ENCODE data around the gene CC2D2B. TPM values are rescaled to one million over a fixed set of nuclear protein-coding genes. Genes with fewer than 3 reads are reported as not detected.

The CC2D2B gene
- total and polyA plus RNA-seq, 3 donors from 2014 or later: 7.7 to 16.5 (median 15.4) TPM

- 55 to 58% methylated on average over 7 of the region's 7 CpGs for WGBS, 2 donors
- DNase-seq: no peak
- Histone ChIP-seq H3K27ac (no peak overlapping the region), H3K4me3 (no peak overlapping the region), H3K9me3 (no peaks in the 10 kb centered on the region), H3K36me3 (ENCODE audit: low read depth, missing control alignments) (no peaks in the 10 kb centered on the region), H3K27me3 (no peaks in the 10 kb centered on the region), H3K4me1 (no peaks in the 10 kb centered on the region)
- TF ChIP-seq CTCF (IDR thresholded peaks at IDR 0.05) (peak; percentile 13 to 51 (median 34)), POLR2A (IDR thresholded peaks at IDR 0.05) (no peak)
- intact Hi-C loops (cut with DNase I; ENCODE audit: low total_unique reads): loop anchor here (10.0 kb wide), 1 partner anchor 170 kb away; the partner anchor contains the start of gene TCTN3
These were observed 42.6 kb upstream of the CC2D2B start for GRCh38 chr10:95864906-95865813.

- TF ChIP-seq POLR2A (IDR thresholded peaks at IDR 0.05) (no peak), CTCF (IDR thresholded peaks at IDR 0.05) (no peak)
- no peaks in the 10 kb centered on the region for H3K36me3 ChIP-seq (ENCODE audit: low read depth, missing control alignments)
- no peak overlapping the region for H3K4me3 ChIP-seq
- no peaks in the 10 kb centered on the region for H3K9me3 ChIP-seq
- no peaks in the 10 kb centered on the region for H3K4me1 ChIP-seq
- no peak for DNase-seq
- no peak overlapping the region for H3K27ac ChIP-seq
- intact Hi-C loops (cut with DNase I; ENCODE audit: low total_unique reads): loop anchor here (10.0 kb wide), 1 partner anchor 171 kb away; the partner anchor contains the start of gene TCTN3
- H3K27me3 ChIP-seq: no peaks in the 10 kb centered on the region
- 73 to 78% methylated on average over 6 of the region's 6 CpGs for WGBS, 2 donors
These were observed 41.8 kb upstream of the CC2D2B start for GRCh38 chr10:95865814-95866466.

- TF ChIP-seq CTCF (IDR thresholded peaks at IDR 0.05) (no peak), POLR2A (IDR thresholded peaks at IDR 0.05) (no peak)
- no peaks in the 10 kb centered on the region for H3K4me1 ChIP-seq
- no peaks in the 10 kb centered on the region for H3K9me3 ChIP-seq
- WGBS, 2 donors: 49 to 57% methylated on average over 2 of the region's 2 CpGs
- no peak for DNase-seq
- H3K4me3 ChIP-seq: no peak overlapping the region
- intact Hi-C loops (cut with DNase I; ENCODE audit: low total_unique reads): loop anchor here (10.0 kb wide), 1 partner anchor 172 kb away; the partner anchor contains the start of gene TCTN3
- no peaks in the 10 kb centered on the region for H3K36me3 ChIP-seq (ENCODE audit: low read depth, missing control alignments)
- H3K27me3 ChIP-seq: no peaks in the 10 kb centered on the region
- H3K27ac ChIP-seq: no peak overlapping the region
These were observed 41.3 kb upstream of the CC2D2B start for GRCh38 chr10:95866467-95866842.

GRCh38 chr10:95867866-95868265 lies 39.9 kb upstream of the CC2D2B start:
- Histone ChIP-seq H3K9me3 (no peaks in the 10 kb centered on the region), H3K27me3 (no peaks in the 10 kb centered on the region), H3K4me1 (no peaks in the 10 kb centered on the region), H3K27ac (no peak overlapping the region), H3K36me3 (ENCODE audit: low read depth, missing control alignments) (no peaks in the 10 kb centered on the region), H3K4me3 (no peak overlapping the region)
- no peak for DNase-seq
- TF ChIP-seq CTCF (IDR thresholded peaks at IDR 0.05) (no peak), POLR2A (IDR thresholded peaks at IDR 0.05) (no peak)
- 94 to 97% methylated on average over 4 of the region's 4 CpGs for WGBS, 2 donors
- intact Hi-C loops (cut with DNase I; ENCODE audit: low total_unique reads): loop anchor here (10.0 kb wide), 1 partner anchor 173 kb away; the partner anchor contains the start of gene TCTN3
